ENCODE measurements around the gene RANBP1. TPM values are rescaled to one million over a fixed set of nuclear protein-coding genes. Genes with fewer than 3 reads are reported as not detected.

Gene RANBP1
- total and polyA plus RNA-seq, 2 of the 8 experiments (the other 6 are each of a cell fraction or from before 2014, with no cell fraction given): 343 to 484 TPM

- no peak for TF ChIP-seq ATF2 (IDR thresholded peaks at IDR 0.05; ENCODE audit: low read length)
Measured at GRCh38 chr22:20170170-20170569, 54.3 kb downstream of the RANBP1 start (continued).

Measured in H1 (cell line).